Umbilical cord (tissue), 2 donors: ENCODE measurements around the gene COL6A5. TPM values are rescaled to one million over a fixed set of nuclear protein-coding genes. Genes with fewer than 3 reads are reported as not detected.

Experiments used
- DNase-seq: peaks from one replicate; pipeline ENCODE4 v3.0.0-alpha.2; 2015; ENCODE audit warnings: low spot score
- total RNA-seq: library from RNA; depleted of rRNA; stranded (reverse); fragments of >200 nt; gene quantifications from one replicate; pipeline ENCODE4 v1.2.3, GENCODE V29; 2014; ENCODE audit warnings: low replicate concordance; ENCODE audit not compliant: insufficient read depth

The COL6A5 gene
- total RNA-seq, 1 donor from 2014 or later: 3.6 TPM

DNA sequence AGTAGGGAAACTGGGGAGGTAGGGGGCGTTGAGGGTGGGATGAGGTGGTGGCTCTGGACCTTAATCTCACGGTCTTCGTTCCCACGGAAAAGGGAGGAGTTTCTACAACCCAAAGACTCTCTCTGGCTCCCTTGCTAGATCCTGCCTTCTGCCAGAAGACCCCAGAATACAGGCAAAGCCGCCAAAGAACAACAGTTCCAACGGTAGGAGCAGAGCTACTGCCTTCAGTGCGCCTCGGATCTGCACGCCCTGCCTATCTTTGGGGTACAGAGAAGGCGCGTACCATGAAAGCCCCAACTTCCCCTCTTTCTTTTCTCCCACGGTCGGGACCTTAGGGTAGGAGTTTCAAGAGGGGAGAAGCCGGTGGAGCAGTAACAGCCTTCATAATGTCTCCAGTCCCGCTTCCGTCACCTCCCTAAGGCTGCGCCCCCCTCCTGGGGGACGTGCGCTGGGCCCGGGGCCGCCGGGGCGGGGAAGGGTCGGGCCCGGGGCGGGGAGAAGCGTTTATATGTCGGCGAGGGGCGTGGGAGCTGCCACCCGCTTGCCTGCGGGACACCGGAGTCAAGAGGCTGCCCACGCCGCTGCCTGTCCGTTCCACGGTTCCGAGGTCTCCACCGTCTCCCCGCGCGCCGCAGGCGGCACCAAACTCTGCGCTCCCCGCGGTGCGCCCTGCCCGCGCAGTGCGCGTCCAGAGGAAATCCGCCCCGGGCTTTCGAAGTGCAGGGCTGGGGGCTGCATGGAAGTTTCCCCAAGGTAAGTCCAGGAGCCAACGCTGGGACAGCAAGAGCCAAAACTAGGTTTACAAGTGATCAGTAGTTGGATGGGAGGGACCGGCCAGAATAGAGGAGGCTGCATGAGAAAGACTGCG lies 171.4 kb downstream of the COL6A5 start, which contains the start of gene COL6A6:
COL6A6 (plus strand) TSS at position 533 of the 868 bp plus-strand sequence. CDS start 43,188 bp downstream, outside the sequence.
- peak; percentile 18 for DNase-seq

DNA sequence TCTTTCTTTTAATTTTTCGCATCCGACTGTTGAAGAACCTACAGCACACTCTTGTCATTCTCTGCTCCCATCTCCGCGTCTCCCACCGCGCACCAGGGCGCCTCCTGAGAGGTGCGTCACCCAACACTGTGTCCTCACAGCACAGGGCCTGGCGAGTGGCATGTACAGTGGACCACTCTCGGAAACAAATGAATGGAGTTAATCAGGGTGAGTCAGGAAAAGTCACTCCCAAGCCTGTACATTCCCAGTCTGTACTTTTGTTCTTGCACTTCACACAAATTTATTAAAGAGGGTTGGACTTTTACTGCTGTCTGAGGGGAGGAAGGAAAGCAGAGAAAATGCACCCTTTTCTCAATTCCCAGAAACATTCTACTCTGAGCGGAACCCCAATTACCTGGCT lies 172.1 kb downstream of the COL6A5 start:
- DNase-seq: peak; percentile 22

- DNase-seq: no peak
These were observed 174.3 kb downstream of the COL6A5 start for GRCh38 chr3:130519754-130520153.

- no peak for DNase-seq
These were observed 176.9 kb downstream of the COL6A5 start for GRCh38 chr3:130522399-130522798.

GRCh38 chr3:130527426-130527825 lies 182.0 kb downstream of the COL6A5 start:
- no peak for DNase-seq

DNA sequence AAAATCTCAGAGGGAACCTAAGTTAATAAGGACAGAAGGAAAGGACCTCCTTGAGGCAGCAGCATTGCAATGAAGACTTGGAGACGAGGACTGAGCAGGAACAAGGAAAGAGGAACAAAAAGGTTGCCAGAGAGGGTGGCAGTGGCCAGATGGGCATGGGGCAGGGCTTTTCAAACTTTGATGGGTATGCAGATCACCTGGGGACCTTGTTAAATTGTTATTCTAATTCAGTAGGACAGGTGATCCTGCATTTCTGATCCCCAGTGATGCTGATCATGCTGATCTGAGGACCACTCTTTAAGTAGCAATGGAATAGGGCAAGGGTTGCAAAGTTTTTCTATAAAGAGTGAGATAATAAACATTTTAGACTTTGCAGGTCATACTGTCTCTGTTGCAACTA lies 182.6 kb downstream of the COL6A5 start:
- DNase-seq: no peak

- peak; percentile 32 for DNase-seq
These were observed 184.2 kb downstream of the COL6A5 start for GRCh38 chr3:130529486-130530215.

- DNase-seq: no peak
These were observed 187.8 kb downstream of the COL6A5 start for GRCh38 chr3:130533247-130533646.

Other genes starting within 250 kb of the COL6A5 start
- gene COL6A6, start 171.5 kb downstream of the COL6A5 start, total RNA-seq: 1.9 TPM